HUES48 (cell line): Measurements from ENCODE around the gene SLC39A8.
"Not testable (repeated sequence)": the region's sequence is repeated elsewhere in the genome, so short reads cannot be mapped to it uniquely, and the experiment has no call there.

Source experiments
- H3K27ac ChIP-seq: one replicate; pipeline ENCODE4 v1.7.0; 2013; ENCODE audit warnings: low read depth, low read length, inconsistent platforms
- H3K27me3 ChIP-seq: 2 replicates; pipeline ENCODE4 v1.6.1; 2013; ENCODE audit warnings: mild to moderate bottlenecking, low read length; ENCODE audit not compliant: control insufficient read depth, insufficient read depth
- H3K36me3 ChIP-seq: 2 replicates; pipeline ENCODE4 v1.6.1; 2013; ENCODE audit warnings: low read length; ENCODE audit not compliant: control insufficient read depth, insufficient read depth
- H3K4me1 ChIP-seq: 2 replicates; pipeline ENCODE4 v1.6.1; 2013; ENCODE audit warnings: mild to moderate bottlenecking, low read length; ENCODE audit not compliant: control insufficient read depth, insufficient read depth
- H3K4me3 ChIP-seq: 2 replicates; pipeline ENCODE4 v1.5.1; 2013; ENCODE audit warnings: mild to moderate bottlenecking, low read depth, low read length
- H3K9ac ChIP-seq: 2 replicates; pipeline ENCODE4 v1.6.1; 2013; ENCODE audit warnings: mild to moderate bottlenecking, low read depth, low read length, moderate library complexity
- H3K9me3 ChIP-seq: 2 replicates; pipeline ENCODE4 v1.6.1; 2013; ENCODE audit warnings: low read length; ENCODE audit not compliant: control insufficient read depth, insufficient read depth

Gene SLC39A8

DNA sequence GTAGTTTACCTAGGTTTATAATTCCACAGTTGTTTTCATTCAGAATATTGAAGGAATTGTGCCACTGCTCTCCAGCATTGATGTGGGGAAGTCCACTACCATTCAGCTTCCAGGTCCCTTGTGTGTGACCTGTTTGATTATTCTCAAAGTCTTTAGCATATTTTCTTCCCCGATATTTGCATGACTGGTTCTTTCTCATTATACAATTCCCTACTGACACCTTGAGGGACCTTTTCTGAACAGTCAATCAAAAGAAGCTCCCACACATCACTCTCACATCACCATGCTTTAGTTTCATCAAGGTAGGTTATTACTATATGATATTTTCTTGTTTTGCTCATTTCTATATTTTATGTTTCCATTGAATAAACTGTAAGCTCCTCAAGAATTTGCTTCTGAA is 44.1 kb downstream of the SLC39A8 start:
- no peak overlapping the region for H3K4me3 ChIP-seq
- no peaks in the 10 kb centered on the region for H3K9me3 ChIP-seq
- no peaks in the 10 kb centered on the region for H3K36me3 ChIP-seq
- H3K27ac ChIP-seq, result no peak overlapping the region
- no peak overlapping the region for H3K9ac ChIP-seq
- peaks cover 13% of the 10 kb centered on the region for H3K4me1 ChIP-seq
- no peaks in the 10 kb centered on the region for H3K27me3 ChIP-seq

DNA sequence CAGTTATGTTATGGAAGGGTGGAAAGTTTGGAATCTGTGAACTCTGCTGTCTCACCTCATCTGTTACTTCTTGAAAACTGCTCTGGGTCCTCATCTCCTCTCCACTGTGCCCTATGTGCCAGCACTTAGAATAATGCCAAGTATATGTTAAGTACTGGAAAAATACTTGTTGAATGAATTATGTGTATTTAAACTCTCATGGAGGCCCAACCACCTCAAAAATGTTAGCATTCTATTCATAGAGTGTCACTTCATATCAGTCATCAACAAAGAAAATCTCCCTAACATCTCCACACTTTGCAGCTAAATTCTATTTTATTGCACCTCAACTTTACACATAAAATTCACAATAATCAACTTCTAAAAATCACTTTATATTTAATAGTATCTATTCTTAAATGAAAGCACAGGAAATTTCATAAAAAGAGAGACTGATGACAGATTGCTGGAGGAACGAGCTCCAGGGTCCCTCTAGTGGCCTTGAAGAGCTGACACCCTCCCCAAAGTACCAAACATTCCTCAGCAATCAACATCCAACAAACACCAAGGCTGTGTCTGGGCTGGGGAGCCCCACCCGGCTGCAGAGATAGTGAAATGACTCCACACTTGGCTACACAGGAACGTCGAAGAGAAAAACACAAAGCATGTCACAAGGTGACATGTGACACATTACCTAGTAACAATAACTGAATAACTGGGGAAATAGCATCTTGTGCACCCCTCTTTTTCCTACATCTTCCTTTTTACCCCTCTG is 45.8 kb downstream of the SLC39A8 start:
- no peak overlapping the region for H3K4me3 ChIP-seq
- H3K27ac ChIP-seq, result peak overlapping the region; percentile 14
- H3K9ac ChIP-seq, result no peak overlapping the region
- H3K4me1 ChIP-seq, result peaks cover 14% of the 10 kb centered on the region
- H3K36me3 ChIP-seq, result no peaks in the 10 kb centered on the region
- no peaks in the 10 kb centered on the region for H3K9me3 ChIP-seq
- no peaks in the 10 kb centered on the region for H3K27me3 ChIP-seq

DNA sequence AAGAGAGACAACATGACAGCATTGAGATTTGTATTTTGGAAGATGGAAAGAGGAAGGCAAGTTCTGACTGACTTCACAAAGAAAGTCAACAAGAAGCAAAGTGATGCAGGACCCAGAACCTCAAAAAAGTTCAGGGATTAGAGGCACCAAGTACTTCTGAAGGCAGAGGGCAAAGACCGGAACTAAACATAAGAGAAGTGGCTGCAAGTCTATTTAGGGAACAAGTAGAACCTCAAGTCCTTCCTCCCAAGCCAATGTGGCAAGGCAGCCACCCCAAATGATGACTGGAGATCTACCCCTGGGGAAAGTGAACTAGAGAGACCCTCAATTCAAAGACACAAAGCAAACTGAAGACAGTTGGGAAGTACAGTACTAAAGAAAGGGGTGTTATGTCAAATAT is 46.6 kb downstream of the SLC39A8 start:
- peaks cover 14% of the 10 kb centered on the region for H3K4me1 ChIP-seq
- no peak overlapping the region for H3K9ac ChIP-seq
- no peak overlapping the region for H3K4me3 ChIP-seq
- H3K27me3 ChIP-seq, result no peaks in the 10 kb centered on the region
- H3K27ac ChIP-seq, result no peak overlapping the region
- H3K36me3 ChIP-seq, result no peaks in the 10 kb centered on the region
- H3K9me3 ChIP-seq, result no peaks in the 10 kb centered on the region

DNA sequence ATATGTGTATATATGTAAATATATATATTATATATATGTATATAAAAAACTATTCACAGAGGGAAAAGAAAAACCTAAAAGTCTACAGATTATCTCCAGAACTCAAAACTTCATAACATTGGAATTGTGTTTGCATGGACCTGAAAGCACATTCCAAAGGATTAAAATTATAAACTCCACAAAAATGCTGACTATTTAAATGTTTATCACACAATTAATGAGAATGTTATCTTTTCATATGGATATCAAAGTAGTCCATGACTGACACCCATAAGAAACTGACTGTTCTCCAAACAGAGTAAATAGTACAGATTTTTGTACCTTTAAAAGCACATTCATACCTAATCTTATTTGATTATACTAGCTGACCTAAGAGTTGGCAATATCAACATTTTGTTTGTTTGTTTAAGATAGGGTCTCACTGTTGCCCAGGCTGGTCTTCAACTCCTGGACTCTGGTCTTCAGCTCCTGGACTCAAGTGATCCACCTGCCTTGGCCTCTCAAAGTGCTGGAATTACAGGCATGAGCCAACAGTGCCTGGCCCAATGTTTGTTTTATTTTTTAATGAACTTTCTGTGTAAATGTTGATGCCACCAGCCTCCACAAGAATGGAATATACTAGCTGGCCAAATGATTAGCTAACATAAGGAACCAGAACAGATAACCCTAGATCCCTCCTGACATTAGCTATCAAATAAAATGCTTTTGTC is 50.0 kb downstream of the SLC39A8 start:
- no peak overlapping the region for H3K4me3 ChIP-seq

DNA sequence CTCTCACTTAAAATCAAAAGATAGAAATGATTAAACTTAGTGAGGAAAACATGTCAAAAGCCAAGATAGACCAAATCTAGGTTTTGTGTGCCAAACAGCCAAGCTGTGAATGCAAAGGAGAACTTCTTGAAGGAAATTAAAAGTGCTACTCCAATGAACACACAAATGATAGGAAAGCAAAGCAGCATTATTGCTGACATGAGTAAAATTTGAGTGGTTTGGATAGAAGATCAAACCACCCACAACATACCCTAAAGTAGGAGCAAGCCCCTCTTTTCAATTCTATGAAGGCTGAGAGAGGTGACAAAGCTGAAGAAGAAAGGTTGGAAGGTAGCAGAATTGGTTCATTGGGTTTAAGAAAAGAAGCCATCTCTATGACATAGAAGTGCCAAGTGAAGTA is 56.8 kb downstream of the SLC39A8 start:
- Histone ChIP-seq H3K27ac (no peak overlapping the region), H3K27me3 (no peaks in the 10 kb centered on the region), H3K36me3 (no peaks in the 10 kb centered on the region), H3K9me3 (no peaks in the 10 kb centered on the region), H3K4me1 (no peaks in the 10 kb centered on the region), H3K4me3 (no peak overlapping the region), H3K9ac (no peak overlapping the region)

More for the DNA sequence above, 50.0 kb downstream of the SLC39A8 start:
- no peaks in the 10 kb centered on the region for H3K27me3 ChIP-seq
- no peak overlapping the region for H3K9ac ChIP-seq
- peaks cover 12% of the 10 kb centered on the region for H3K4me1 ChIP-seq
- no peak overlapping the region for H3K27ac ChIP-seq
- no peaks in the 10 kb centered on the region for H3K9me3 ChIP-seq
- no peaks in the 10 kb centered on the region for H3K36me3 ChIP-seq

DNA sequence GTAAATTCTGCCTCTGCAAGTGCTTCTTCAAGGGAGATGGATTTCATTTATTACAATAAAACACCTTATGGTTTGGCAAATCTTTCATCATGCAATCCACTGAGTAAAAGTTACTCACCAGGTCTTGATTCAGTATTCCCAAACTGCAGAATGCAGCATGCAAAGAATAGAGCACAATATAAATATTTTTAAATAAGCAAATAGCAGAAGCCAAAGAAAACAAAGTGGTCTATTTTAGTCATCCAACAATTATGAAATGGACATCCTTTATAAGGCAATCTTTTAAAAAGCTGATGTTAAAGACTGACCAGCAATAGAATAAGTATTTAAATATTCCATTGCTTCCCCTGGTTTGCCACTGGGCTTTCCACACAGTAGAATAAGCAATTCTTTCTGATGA is 59.5 kb downstream of the SLC39A8 start:
- no peak overlapping the region for H3K27ac ChIP-seq
- no peaks in the 10 kb centered on the region for H3K4me1 ChIP-seq
- H3K9ac ChIP-seq, result no peak overlapping the region
- H3K27me3 ChIP-seq, result no peaks in the 10 kb centered on the region
- no peak overlapping the region for H3K4me3 ChIP-seq
- H3K9me3 ChIP-seq, result no peaks in the 10 kb centered on the region
- H3K36me3 ChIP-seq, result no peaks in the 10 kb centered on the region

DNA sequence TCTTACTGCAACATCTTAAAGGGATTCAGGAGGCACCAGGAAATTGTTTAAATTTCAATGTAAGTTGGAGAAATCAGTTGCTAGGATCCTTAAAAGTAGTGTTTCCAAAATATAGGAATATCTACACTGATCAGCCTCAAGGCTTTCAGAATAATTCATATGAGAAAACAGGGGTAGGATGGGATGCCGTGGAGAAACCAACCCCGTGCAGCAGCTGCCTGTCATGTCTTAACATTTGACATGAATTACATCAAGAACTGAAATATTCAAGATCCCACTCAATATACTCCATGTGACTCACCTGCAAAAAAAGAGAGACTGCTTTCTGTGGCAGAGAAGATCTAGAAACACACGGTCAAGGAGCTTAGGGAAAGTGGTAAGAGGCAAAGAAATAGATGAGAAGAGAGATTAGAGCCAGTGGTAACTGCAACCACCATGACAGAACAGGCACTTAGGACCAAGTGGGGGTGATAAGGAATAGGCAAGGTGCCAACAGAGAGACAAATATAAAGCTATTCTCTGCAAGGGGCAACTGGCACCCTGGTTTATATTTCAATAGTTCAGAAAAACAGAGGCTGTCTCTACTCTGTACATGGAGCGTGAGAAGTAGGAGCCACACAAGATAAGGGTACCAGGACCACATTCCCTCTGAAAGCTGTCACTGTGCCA is 64.0 kb downstream of the SLC39A8 start:
- H3K27me3 ChIP-seq, result no peaks in the 10 kb centered on the region
- no peak overlapping the region for H3K27ac ChIP-seq
- H3K36me3 ChIP-seq, result no peaks in the 10 kb centered on the region
- H3K4me1 ChIP-seq, result no peaks in the 10 kb centered on the region
- no peak overlapping the region for H3K4me3 ChIP-seq
- H3K9ac ChIP-seq, result no peak overlapping the region
- H3K9me3 ChIP-seq, result no peaks in the 10 kb centered on the region

DNA sequence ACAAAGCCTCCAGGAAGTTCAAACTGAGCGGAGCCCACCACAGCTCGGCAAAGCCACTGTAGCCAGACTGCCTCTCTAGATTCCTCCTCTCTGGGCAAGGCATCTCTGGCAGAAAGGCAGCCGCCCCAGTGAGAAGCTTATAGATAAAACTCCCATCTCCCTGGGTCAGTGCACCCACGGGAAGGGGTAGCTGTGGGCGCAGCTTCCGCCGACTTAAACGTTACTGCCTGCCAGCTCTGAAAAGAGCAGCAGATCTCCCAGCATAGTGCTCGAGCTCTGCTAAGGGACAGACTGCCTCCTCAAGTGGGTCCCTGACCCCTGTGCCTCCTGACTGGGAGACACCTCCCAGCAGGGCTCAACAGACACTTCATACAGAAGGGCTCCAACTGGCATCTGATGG is 72.0 kb downstream of the SLC39A8 start:
- H3K27me3 ChIP-seq, H3K9ac ChIP-seq, H3K9me3 ChIP-seq, H3K27ac ChIP-seq, H3K4me3 ChIP-seq, H3K36me3 ChIP-seq, H3K4me1 ChIP-seq: not testable (repeated sequence)

DNA sequence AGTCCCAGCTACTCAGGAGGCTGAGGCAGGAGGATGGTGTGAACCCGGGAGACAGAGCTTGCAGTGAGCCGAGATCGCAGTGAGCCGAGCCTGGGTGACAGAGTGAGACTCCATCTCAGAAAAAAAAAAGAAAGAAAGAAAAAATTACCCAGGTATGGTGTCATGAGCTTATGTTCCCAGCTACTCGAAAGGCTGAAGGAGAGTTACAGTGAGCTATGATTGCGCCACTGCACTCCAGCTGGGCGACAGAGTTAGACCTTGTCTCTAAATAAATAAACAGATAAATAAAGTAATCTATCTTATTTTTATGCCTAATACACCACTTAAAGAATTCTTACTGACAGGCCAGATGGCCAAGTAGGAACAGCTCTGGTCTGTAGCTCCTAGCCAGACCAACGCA is 73.0 kb downstream of the SLC39A8 start:
- H3K9me3 ChIP-seq, result no peaks in the 10 kb centered on the region
- H3K27me3 ChIP-seq, result no peaks in the 10 kb centered on the region
- no peaks in the 10 kb centered on the region for H3K36me3 ChIP-seq
- no peak overlapping the region for H3K27ac ChIP-seq
- H3K9ac ChIP-seq, result no peak overlapping the region
- no peaks in the 10 kb centered on the region for H3K4me1 ChIP-seq
- no peak overlapping the region for H3K4me3 ChIP-seq

DNA sequence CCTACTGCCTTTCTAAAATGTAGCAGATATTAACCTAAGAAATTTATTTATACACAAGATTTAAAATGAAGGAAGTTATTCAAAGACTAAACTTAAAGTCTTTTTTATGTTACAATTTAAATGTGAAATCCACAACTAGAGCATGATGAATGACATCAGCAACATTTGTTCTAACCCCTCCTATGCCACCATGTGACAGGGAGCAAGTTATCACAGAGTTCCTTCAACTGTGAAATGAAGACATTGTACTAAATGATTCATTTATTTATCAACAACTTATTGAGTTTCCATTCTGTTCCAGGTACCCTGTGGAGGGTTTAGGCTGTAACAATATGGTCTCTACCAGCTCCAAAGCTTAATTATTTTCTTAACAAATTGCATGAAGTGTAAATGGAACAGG is 76.9 kb downstream of the SLC39A8 start:
- Histone ChIP-seq H3K36me3 (peaks cover 3% of the 10 kb centered on the region; the same call in 1 of the 2 replicates), H3K4me1 (no peaks in the 10 kb centered on the region), H3K9ac (no peak overlapping the region), H3K9me3 (no peaks in the 10 kb centered on the region), H3K27me3 (no peaks in the 10 kb centered on the region), H3K27ac (no peak overlapping the region), H3K4me3 (no peak overlapping the region)
